Stimulated activated effector memory CD8-positive, alpha-beta T cell treated with anti-CD3 and anti-CD28 coated beads, Interleukin-12 subunit alpha, Interleukin-12 subunit beta, amount 100 ng/mL, for 72 hours (primary cell): ENCODE data around the gene SPAG8.

Source experiments
- ATAC-seq: fragments of 150-1000 bp; cut with Tn5 transposase; 2 replicates; pipeline ENCODE4 v1.10.0; 2021
- DNase-seq, 2 donors: peaks; one replicate each; pipeline ENCODE4 v3.0.0; 2021 to 2022; ENCODE audit warnings: low spot score in 2 of 2
- H3K27ac Mint-ChIP-seq: one replicate; pipeline ENCODE4 v1.8.0; 2022; ENCODE audit warnings: mild to moderate bottlenecking, mixed read lengths
- H3K36me3 Mint-ChIP-seq: one replicate; pipeline ENCODE4 v1.8.0; 2022; ENCODE audit warnings: mild to moderate bottlenecking, mixed read lengths
- H3K4me1 Mint-ChIP-seq: one replicate; pipeline ENCODE4 v1.8.0; 2022; ENCODE audit warnings: mixed read lengths
- H3K4me3 Mint-ChIP-seq: one replicate; pipeline ENCODE4 v1.8.0; 2022; ENCODE audit warnings: mild to moderate bottlenecking, mixed read lengths
- H3K9me3 Mint-ChIP-seq: one replicate; pipeline ENCODE4 v1.8.0; 2022; ENCODE audit warnings: mixed read lengths

SPAG8 gene

DNA sequence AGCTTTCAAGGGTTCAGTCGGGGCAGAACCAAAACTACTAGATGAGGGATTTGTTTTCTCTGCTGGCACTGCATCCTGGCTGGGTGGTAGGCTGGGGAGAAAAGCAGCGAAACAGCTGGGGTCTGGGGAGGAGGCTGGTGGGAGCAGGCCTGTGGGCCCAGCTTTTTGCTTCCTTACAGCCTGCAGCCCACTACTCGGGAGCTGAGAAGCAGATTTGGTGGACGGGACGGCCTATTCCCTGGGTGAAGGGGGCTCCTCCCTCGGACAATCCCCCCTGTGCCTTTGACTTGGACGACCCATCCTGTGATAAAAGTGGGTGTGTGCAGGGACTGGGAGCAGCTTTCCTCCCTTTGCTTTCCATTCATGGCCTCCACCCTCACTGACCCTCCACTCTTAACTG lies 11.5 kb downstream of the SPAG8 start:
- Mint-ChIP-seq H3K27ac (peak overlapping the region; percentile 1), H3K4me1 (peaks cover 25% of the 10 kb centered on the region), H3K9me3 (no peaks in the 10 kb centered on the region), H3K4me3 (no peak overlapping the region), H3K36me3 (peaks cover 32% of the 10 kb centered on the region)
- DNase-seq (no peak), ATAC-seq (no peak)

DNA sequence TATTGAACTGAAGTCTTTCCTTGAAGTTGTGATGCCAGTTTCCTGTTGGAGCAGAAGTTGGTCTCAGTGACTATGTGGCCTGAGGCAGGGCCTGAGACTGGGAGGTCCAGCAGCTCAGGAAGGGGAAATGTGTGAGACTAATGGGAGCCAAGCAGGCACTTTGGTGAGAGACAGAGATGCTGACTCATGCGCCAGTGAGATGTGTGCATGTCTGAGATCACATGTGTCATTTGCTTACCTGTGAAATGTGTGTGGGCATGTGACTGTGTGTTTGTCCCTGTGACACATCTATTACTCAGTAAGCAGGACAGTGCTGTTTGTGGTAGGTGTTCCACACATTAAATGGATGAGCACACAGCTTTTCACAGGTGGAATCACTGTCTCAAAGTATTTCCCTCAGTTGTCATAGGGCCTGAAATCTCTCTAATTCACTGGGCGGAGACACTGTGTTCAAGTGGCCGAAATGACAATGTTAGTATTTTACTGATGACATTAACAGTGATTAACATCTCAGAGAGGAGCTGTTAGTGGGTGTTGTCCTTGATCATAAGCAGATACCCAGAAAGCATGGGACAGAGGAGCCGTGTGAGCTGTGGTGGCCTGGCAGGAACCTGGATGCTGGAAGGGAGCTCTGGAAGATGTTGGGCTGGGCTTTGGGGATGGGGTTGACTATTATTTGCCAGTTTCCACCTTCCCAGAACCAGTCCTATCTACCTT lies 13.2 kb downstream of the SPAG8 start:
- Mint-ChIP-seq H3K9me3 (no peaks in the 10 kb centered on the region), H3K4me3 (no peak overlapping the region), H3K36me3 (peaks cover 31% of the 10 kb centered on the region), H3K4me1 (peaks cover 32% of the 10 kb centered on the region), H3K27ac (peak overlapping the region; percentile 49)
- no peak for DNase-seq
- ATAC-seq, result peak; percentile 100

DNA sequence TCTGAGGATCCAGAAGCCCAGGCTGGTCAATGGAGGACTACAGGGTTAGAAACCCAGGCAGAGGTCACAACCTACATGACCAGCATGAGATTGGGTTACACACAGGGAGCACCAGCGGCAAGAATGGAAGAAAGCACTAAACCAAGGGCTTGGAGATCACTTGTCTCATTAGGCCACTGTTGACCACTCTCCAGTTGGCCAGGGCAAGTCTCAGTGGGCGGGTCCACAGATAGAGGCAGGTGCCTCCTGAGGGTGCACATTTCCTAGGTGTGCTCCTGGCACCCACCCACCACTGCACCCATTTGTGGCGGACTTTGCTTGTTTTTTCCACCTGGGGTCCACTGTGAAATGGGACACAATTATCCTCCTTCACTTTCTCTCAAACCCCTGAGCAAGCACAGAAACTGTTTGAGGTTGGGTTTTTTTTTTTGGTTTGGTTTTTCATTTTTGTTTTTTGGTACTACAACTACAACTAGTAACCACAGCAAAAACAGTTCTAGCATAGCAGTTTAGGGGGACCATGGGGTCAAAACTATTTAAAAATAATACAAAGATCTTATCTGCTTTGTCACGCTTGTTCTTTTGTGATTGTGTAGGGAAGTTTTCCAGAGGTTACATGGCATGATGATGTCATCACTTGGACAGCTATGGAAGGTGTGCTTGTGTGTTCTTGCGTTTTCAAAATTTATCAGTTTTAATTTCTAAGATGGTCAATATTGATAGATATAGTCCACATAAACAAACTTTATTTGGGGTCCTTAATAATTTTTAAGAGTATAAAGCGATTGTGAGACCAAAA lies 14.6 kb downstream of the SPAG8 start:
- ATAC-seq (no peak), DNase-seq (no peak)
- Mint-ChIP-seq H3K4me1 (peaks cover 32% of the 10 kb centered on the region), H3K27ac (no peak overlapping the region), H3K36me3 (peaks cover 20% of the 10 kb centered on the region), H3K9me3 (no peaks in the 10 kb centered on the region), H3K4me3 (no peak overlapping the region)

DNA sequence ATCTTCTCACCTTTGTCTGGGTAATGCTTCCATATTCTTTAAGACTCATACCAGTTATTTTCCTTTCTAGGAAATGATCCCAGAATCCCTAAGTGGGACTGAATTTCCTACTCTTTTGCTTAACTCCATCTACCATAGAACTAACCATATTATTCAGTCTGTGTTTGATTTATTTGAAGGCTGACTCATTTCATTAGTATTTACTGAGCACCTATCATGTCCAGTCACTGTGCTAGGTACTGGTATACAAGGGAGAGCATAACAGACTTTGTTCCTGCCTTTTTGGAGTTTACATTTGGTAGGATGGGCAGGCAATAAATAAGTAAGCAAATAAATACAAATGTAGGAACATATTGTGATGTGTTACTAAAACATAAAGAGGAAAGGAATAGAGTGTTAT lies 16.4 kb downstream of the SPAG8 start:
- H3K36me3 Mint-ChIP-seq, result peaks cover 12% of the 10 kb centered on the region
- no peak overlapping the region for H3K4me3 Mint-ChIP-seq
- no peaks in the 10 kb centered on the region for H3K9me3 Mint-ChIP-seq
- DNase-seq, result no peak
- peak overlapping the region; percentile 6 for H3K27ac Mint-ChIP-seq
- peaks cover 27% of the 10 kb centered on the region for H3K4me1 Mint-ChIP-seq
- no peak for ATAC-seq

DNA sequence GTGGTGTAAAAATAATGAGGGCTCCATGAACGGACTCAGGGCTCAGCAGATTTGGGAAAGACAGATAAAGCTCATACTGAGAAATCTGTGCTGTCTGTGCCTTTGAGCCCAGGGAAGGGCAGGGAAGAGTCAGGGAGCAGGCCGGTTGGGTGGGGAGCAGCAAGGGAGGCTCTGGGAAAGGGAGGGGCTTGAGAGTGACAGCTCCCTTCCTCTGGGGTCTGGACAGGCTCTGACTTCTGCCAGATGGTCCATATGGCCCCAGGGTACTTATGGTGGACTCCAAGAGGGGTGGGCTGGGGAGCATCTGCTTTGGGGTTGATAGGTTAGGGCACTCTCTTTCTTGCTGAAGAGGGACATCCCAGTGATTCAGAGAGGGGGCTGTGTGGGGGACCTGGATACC lies 18.6 kb downstream of the SPAG8 start:
- no peak for ATAC-seq
- Mint-ChIP-seq H3K4me1 (peaks cover 26% of the 10 kb centered on the region), H3K4me3 (no peak overlapping the region), H3K36me3 (peaks cover 21% of the 10 kb centered on the region), H3K27ac (peak overlapping the region; percentile 9), H3K9me3 (no peaks in the 10 kb centered on the region)
- no peak for DNase-seq

DNA sequence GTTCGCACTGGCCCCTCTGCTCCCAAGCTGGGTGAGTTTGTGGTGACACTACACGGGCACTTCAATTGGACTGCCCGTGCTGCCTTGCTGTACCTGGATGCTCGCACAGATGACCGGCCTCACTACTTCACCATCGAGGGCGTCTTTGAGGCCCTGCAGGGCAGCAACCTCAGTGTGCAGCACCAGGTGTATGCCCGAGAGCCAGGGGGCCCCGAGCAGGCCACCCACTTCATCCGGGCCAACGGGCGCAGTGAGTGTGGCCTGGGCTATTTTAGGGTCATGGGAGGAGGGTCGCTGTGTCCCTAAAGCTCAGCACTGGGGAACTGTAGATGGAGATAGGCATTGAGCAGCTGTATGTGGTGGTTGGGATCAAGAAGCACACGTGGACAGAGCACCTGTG lies 19.2 kb downstream of the SPAG8 start:
- DNase-seq, result no peak
- peak overlapping the region; percentile 9 for H3K27ac Mint-ChIP-seq
- ATAC-seq, result no peak
- peaks cover 19% of the 10 kb centered on the region for H3K4me1 Mint-ChIP-seq
- H3K4me3 Mint-ChIP-seq, result no peak overlapping the region
- no peaks in the 10 kb centered on the region for H3K9me3 Mint-ChIP-seq
- peaks cover 19% of the 10 kb centered on the region for H3K36me3 Mint-ChIP-seq

DNA sequence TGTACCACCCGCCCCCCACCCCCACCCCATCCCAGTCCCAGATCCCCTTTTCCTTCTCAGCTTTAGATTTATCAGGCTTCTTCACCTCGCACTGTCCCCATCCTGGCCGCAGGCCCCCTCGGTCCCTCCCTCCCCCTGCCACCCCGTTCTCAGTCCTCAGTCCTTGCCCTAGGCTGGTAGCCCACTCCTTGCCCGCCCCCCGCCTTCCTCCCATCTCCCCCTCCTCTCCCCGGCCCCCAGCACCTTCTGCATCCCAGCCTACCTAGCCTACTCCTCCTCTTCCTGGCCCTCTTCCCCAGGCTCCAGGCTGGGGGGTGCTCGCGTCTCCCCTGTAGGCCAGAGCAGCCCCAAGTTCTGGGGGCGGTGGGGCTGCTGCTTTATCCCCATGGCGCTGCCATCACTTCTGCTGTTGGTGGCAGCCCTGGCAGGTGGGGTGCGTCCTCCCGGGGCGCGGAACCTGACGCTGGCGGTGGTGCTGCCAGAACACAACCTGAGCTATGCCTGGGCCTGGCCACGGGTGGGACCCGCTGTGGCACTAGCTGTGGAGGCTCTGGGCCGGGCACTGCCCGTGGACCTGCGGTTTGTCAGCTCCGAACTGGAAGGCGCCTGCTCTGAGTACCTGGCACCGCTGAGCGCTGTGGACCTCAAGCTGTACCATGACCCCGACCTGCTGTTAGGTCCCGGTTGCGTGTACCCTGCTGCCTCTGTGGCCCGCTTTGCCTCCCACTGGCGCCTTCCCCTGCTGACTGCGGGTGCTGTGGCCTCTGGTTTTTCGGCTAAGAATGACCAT lies 19.8 kb downstream of the SPAG8 start:
- H3K9me3 Mint-ChIP-seq, result no peaks in the 10 kb centered on the region
- peaks cover 17% of the 10 kb centered on the region for H3K4me1 Mint-ChIP-seq
- no peak for DNase-seq
- no peak overlapping the region for H3K27ac Mint-ChIP-seq
- no peak overlapping the region for H3K4me3 Mint-ChIP-seq
- no peak for ATAC-seq
- peaks cover 25% of the 10 kb centered on the region for H3K36me3 Mint-ChIP-seq

DNA sequence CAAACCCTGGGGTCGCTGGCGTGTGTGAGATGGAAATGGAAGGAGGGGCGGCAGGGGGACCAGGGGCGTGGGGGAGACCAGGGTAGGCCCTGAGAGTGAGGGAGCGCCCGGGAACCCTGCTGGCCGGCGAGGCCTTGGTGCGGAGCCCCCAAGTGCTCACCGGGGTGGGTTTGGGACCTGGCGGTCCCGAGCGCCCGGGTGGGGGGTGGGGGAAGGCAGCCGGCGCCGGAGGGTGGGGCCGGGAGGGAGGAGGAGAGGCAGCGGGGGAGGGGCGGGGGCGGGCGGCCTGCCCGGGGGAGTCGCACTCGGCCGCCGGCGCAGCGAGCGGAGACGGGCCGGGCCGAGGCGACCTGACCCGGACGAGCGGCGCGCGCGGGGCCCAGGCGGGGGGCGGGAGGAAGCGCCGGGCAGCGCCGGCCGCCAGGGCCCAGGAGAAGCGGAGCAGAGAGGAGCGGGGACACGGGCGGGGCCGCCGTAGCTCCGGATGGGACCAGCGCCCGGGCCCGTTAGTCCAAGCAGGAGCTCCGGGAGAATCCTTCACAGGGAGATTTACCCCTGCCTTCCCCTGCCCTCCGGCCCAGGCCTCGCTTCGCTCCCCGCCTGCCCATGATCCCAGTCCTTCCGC lies 20.7 kb downstream of the SPAG8 start, which contains the start of gene NPR2:
Gene NPR2, plus strand, starts transcription at position 295 of the 625 bp plus-strand sequence. CDS start 818 bp downstream, outside the sequence.
- no peak for DNase-seq
- Mint-ChIP-seq H3K9me3 (no peaks in the 10 kb centered on the region), H3K36me3 (peaks cover 33% of the 10 kb centered on the region), H3K4me3 (no peak within 1 kb of the TSS), H3K4me1 (peaks cover 12% of the 10 kb centered on the region), H3K27ac (peak within 1 kb of the TSS; percentile 62)
- ATAC-seq, result no peak

DNA sequence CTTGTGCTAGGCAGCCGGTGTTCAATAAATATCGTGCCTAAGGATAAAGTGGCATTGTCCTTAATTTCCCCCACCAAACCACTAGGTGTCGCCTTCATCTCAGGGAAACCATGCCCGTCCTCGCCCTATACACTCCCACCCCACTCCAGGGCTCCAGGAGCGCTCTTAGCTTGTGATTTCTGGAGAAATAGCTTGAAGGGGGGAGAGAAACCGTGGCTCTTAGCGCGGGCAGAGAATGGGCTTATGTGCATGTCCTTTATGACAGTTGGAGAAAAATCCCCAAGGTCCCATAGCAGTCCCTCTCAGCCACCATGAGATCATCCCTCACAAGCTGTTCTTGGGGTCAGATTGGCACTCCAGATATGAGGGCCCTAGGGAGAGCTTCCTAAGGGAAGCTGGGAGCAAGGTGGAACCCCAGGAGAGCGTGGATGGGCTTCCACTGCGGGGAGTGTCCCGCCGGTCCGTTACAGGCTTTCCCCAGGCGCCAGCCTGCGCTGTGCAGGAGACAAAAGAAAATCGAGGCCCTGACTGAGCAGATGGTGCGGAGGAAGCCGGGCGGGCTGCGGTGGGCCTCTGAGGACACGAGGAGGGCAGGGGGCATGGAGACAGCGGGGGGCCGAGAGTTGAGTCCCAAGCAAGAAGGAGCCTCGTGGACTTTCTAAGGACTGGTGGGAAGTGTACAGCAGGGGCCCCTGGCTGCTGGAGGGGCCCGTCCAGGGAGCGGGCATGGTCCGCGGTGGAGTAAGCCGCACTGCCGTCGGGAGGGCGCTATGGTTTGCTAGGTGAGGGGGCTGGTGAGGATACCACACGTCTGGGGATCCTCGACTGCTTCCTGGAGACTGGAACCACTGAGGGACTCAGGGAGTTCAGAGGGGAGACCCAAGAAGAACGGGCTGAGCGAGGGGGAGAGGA lies 21.4 kb downstream of the SPAG8 start:
- H3K4me1 Mint-ChIP-seq, result peaks cover 12% of the 10 kb centered on the region
- peaks cover 41% of the 10 kb centered on the region for H3K36me3 Mint-ChIP-seq
- peak overlapping the region; percentile 62 for H3K27ac Mint-ChIP-seq
- ATAC-seq (peak; percentile 89), DNase-seq (peak; percentile 33 to 68)
- H3K4me3 Mint-ChIP-seq, result no peak overlapping the region
- no peaks in the 10 kb centered on the region for H3K9me3 Mint-ChIP-seq

DNA sequence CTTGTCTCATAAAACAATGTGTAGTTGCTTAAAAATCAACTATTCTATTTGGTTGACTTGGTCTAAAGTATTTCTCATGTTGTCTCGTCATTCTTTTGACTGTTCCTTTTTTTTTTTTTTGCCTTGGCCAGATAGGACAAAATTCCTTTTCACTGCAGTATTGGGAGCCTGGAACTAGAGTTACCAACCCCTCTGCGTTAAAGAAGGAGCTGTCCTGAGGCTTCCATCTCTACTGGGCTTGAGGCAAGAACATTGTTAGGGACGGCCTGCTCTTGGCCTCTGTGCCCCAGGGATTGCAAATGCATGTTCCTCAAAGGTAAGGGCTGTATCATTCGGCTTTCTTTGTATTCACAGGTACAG lies 22.1 kb downstream of the SPAG8 start:
- peaks cover 12% of the 10 kb centered on the region for H3K4me1 Mint-ChIP-seq
- ATAC-seq (peak; percentile 5), DNase-seq (no peak)
- no peak overlapping the region for H3K27ac Mint-ChIP-seq
- no peaks in the 10 kb centered on the region for H3K9me3 Mint-ChIP-seq
- peaks cover 42% of the 10 kb centered on the region for H3K36me3 Mint-ChIP-seq
- no peak overlapping the region for H3K4me3 Mint-ChIP-seq

DNA sequence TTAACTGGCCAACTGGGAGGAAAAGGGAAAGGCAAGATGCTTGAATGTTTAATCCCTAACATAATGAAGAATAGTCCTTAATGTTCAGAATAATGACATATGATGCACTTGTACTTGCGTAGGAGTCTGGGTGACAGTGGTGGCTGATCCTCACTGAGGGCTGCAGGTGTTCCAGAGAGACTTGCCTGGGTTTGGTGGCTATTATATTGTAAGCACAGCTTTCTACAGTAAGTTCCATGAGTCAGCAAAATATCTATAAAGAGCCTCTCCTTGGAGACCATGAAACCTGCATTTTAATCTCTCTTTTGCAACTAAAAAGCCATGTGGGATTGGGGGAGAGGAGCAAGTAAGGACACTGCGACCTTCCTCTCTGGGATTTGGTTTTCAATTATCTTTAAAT lies 22.5 kb downstream of the SPAG8 start:
- Mint-ChIP-seq H3K4me1 (peaks cover 10% of the 10 kb centered on the region), H3K27ac (no peak overlapping the region), H3K4me3 (no peak overlapping the region), H3K9me3 (no peaks in the 10 kb centered on the region), H3K36me3 (peaks cover 44% of the 10 kb centered on the region)
- no peak for DNase-seq
- no peak for ATAC-seq

DNA sequence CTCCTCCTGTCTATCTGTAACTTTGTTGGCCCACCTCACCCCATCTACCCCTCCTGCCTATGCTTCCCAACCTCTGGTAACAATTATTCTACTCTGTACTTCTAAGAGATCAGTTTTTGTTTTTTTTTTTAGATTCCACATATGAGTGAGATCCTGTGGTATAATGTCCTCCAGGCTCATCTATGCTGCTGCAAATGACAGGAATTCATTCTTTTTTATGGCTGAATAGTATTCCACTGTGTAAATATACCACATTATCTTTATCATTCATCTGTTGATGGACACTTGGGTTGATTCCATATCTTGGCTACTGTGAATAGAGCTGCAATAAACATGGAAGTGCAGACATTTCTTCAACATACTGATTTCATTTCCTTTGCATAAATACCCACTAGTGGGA lies 28.6 kb downstream of the SPAG8 start:
- H3K4me3 Mint-ChIP-seq, result no peak overlapping the region
- no peak overlapping the region for H3K27ac Mint-ChIP-seq
- no peaks in the 10 kb centered on the region for H3K9me3 Mint-ChIP-seq
- no peak for DNase-seq
- no peak for ATAC-seq
- H3K36me3 Mint-ChIP-seq, result peaks cover 53% of the 10 kb centered on the region
- H3K4me1 Mint-ChIP-seq, result no peaks in the 10 kb centered on the region

DNA sequence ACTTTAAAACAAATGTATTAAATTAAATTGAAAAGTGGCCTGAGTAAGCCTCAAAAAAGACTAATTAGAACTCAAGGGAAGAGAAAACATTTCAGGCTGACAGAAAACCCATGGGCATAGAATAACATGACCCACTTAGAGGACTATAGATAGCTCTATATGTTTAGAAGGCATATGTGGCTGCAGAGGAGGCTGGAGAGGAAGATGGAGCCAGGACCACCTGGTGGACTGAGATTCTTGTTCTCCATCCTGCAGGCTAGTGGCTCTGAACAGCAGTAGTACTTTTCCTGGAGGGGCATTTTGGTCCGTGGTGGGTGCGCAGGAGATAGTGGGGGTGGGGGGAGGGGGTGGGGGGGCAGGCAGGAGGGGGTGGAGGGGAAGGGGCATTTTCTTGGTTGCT lies 31.0 kb downstream of the SPAG8 start:
- Mint-ChIP-seq H3K4me1 (peaks cover 2% of the 10 kb centered on the region), H3K36me3 (peaks cover 49% of the 10 kb centered on the region), H3K27ac (no peak overlapping the region), H3K9me3 (no peaks in the 10 kb centered on the region), H3K4me3 (no peak overlapping the region)
- DNase-seq (no peak), ATAC-seq (no peak)

DNA sequence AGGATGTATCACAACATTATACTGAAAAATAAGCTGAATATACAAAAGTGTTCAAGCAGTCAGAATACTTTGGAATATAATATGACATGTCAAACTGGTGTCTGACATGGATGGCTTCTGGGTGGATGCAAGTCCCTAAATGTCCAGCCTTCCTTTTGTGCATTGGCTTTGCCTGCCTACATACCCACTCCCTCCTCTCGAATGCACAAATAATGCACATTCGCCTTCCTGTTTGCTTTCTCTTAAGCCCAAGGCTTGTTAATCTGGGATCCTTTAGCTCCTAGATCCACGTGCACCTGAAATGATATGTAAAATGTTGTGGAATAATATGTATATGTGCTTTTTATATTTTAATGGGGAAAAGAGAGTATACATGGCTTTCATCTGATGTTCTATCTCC lies 33.6 kb downstream of the SPAG8 start:
- Mint-ChIP-seq H3K9me3 (no peaks in the 10 kb centered on the region), H3K36me3 (peaks cover 34% of the 10 kb centered on the region), H3K27ac (no peak overlapping the region), H3K4me3 (no peak overlapping the region), H3K4me1 (peaks cover 6% of the 10 kb centered on the region)
- DNase-seq (no peak), ATAC-seq (no peak)
